Duodenal mucosa (tissue), 2 donors: ENCODE measurements around the gene NIT1.
"Not testable (repeated sequence)": the region's sequence is repeated elsewhere in the genome, so short reads cannot be mapped to it uniquely, and the experiment has no call there.

Experiments used
- H3K27ac ChIP-seq: one replicate; pipeline ENCODE4 v1.7.0; 2013; ENCODE audit warnings: low read depth, low read length
- H3K27me3 ChIP-seq, 2 donors: one replicate each; pipeline ENCODE4 v1.7.0; 2013; ENCODE audit warnings: low read length in 2 of 2, control low read depth in 1 of 2; ENCODE audit not compliant: insufficient read depth in 2 of 2, control insufficient read depth in 1 of 2
- H3K36me3 ChIP-seq, 2 donors: one replicate each; pipeline ENCODE4 v1.7.0; 2013; ENCODE audit warnings: low read length in 2 of 2, control low read depth in 1 of 2; ENCODE audit not compliant: insufficient read depth in 2 of 2, control insufficient read depth in 1 of 2
- H3K4me1 ChIP-seq, 2 donors: one replicate each; pipeline ENCODE4 v1.7.0; 2013; ENCODE audit warnings: low read length in 2 of 2, control low read depth in 1 of 2; ENCODE audit not compliant: insufficient read depth in 2 of 2, control insufficient read depth in 1 of 2
- H3K4me3 ChIP-seq, 2 donors: one replicate each; pipeline ENCODE4 v1.7.0; 2013; ENCODE audit warnings: low read length in 2 of 2, low read depth in 1 of 2
- H3K9ac ChIP-seq, 2 donors: one replicate each; pipeline ENCODE4 v1.7.0; 2013; ENCODE audit warnings: low read length in 2 of 2, low read depth in 1 of 2
- H3K9me3 ChIP-seq, 2 donors: one replicate each; pipeline ENCODE4 v1.7.0; 2013; ENCODE audit warnings: low read length in 2 of 2, control low read depth in 1 of 2; ENCODE audit not compliant: control insufficient read depth in 1 of 2

Gene NIT1

GRCh38 chr1:161113915-161114314, 4.0 kb upstream of the NIT1 start:
- peaks cover 15 to 47% of the 10 kb centered on the region in 2 donors for H3K4me1 ChIP-seq
- H3K4me3 ChIP-seq: no peak overlapping the region
- no peak overlapping the region for H3K27ac ChIP-seq

DNA sequence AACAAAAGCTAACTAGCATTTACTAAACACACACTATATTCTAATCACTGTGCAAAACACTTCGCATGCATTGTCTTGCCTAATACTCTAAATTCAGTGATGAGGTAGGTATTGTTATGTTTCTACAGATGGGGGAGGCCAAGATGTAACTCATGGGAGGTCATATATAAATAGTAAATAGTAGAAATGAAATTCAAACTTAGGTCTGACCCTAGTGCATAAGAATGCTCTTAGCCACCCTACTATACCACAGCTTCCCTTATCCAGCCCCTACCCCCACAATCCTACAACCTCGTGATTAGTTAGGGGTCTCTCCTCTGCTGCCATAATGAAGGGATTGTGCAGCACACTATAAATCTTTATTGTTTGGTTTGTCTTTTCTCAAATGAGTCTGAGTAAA, 3.3 kb upstream of the NIT1 start:
- Histone ChIP-seq H3K27ac (no peak overlapping the region), H3K4me3 (no peak overlapping the region), H3K36me3 (peaks cover 0 to 14% of the 10 kb centered on the region in 2 donors), H3K9me3 (no peaks in the 10 kb centered on the region), H3K4me1 (peaks cover 21 to 53% of the 10 kb centered on the region in 2 donors), H3K27me3 (no peaks in the 10 kb centered on the region), H3K9ac (no peak overlapping the region)

More at GRCh38 chr1:161113915-161114314, 4.0 kb upstream of the NIT1 start:
- H3K36me3 ChIP-seq: peaks cover 0 to 21% of the 10 kb centered on the region in 2 donors
- no peak overlapping the region for H3K9ac ChIP-seq
- H3K27me3 ChIP-seq: no peaks in the 10 kb centered on the region
- H3K9me3 ChIP-seq: no peaks in the 10 kb centered on the region

- peaks cover 28 to 60% of the 10 kb centered on the region in 2 donors for H3K4me1 ChIP-seq
Observed at GRCh38 chr1:161115132-161115711, 2.7 kb upstream of the NIT1 start.

DNA sequence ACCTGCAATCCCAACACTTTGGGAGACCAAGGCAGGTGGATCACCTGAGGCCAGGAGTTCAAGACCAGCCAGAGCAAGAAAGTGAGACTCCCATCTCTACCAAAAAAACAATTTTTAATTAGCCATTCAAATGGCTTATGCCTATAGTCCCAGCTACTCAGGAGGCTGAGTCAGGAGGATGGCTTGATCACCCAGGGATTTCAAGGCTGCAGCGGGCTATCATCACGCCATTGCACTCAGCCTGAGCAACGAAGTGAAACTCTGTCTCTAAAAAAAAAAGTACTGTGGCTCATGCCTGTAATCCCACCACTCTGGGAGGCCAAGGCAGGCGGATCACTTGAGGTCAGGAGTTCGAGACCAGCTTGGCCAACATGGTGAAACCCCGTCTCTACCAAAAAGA, 1.9 kb upstream of the NIT1 start:
- not testable (repeated sequence) for H3K27me3 ChIP-seq, H3K9me3 ChIP-seq, H3K9ac ChIP-seq, H3K4me3 ChIP-seq, H3K27ac ChIP-seq
- H3K36me3 ChIP-seq: peaks cover 9 to 19% of the 10 kb centered on the region in 2 donors
- H3K4me1 ChIP-seq: peaks cover 33 to 64% of the 10 kb centered on the region in 2 donors

More at GRCh38 chr1:161115132-161115711, 2.7 kb upstream of the NIT1 start:
- H3K9me3 ChIP-seq: no peaks in the 10 kb centered on the region
- no peak overlapping the region for H3K27ac ChIP-seq
- H3K27me3 ChIP-seq: no peaks in the 10 kb centered on the region
- H3K4me3 ChIP-seq: no peak overlapping the region
- H3K9ac ChIP-seq: no peak overlapping the region
- peaks cover 2 to 11% of the 10 kb centered on the region in 2 donors for H3K36me3 ChIP-seq

DNA sequence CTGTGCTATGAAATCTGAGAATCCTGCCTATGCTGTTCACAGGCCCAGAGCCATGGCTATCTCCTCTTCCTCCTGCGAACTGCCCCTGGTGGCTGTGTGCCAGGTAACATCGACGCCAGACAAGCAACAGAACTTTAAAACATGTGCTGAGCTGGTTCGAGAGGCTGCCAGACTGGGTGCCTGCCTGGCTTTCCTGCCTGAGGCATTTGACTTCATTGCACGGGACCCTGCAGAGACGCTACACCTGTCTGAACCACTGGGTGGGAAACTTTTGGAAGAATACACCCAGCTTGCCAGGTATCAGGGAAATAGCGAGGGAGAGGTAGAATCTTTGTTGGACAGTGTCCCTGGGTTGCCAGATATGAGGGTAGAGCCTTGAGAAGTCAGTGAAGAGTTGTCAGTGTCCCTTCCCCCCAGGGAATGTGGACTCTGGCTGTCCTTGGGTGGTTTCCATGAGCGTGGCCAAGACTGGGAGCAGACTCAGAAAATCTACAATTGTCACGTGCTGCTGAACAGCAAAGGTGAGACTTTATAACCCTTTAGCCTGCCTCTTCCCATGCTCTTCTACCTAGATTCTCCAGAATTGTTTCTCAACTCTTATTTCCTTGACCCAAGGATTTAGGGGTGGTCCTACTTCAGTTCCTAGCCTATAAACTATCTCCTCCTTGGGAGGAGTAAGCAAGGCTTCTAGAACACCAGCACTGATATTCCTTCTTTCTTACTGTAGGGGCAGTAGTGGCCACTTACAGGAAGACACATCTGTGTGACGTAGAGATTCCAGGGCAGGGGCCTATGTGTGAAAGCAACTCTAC, 1.4 kb downstream of the NIT1 start:
- Histone ChIP-seq H3K9me3 (no peaks in the 10 kb centered on the region), H3K4me1 (peaks cover 33 to 50% of the 10 kb centered on the region in 2 donors), H3K4me3 (peak overlapping the region; percentile 92 to 100), H3K9ac (peak overlapping the region; percentile 99), H3K27ac (peak overlapping the region; percentile 95), H3K27me3 (no peaks in the 10 kb centered on the region), H3K36me3 (peaks cover 37 to 47% of the 10 kb centered on the region in 2 donors)

GRCh38 chr1:161121042-161121650, 3.2 kb downstream of the NIT1 start:
- Histone ChIP-seq H3K27me3 (no peaks in the 10 kb centered on the region), H3K9ac (no peak overlapping the region), H3K4me1 (peaks cover 27 to 35% of the 10 kb centered on the region in 2 donors), H3K36me3 (peaks cover 42 to 58% of the 10 kb centered on the region in 2 donors), H3K27ac (no peak overlapping the region), H3K9me3 (no peaks in the 10 kb centered on the region), H3K4me3 (no peak overlapping the region)

- H3K27ac ChIP-seq: no peak overlapping the region
- H3K36me3 ChIP-seq: peaks cover 46 to 62% of the 10 kb centered on the region in 2 donors
- H3K9me3 ChIP-seq: no peaks in the 10 kb centered on the region
- no peaks in the 10 kb centered on the region for H3K27me3 ChIP-seq
- H3K4me1 ChIP-seq: peaks cover 22 to 28% of the 10 kb centered on the region in 2 donors
- H3K4me3 ChIP-seq: no peak overlapping the region
- H3K9ac ChIP-seq: no peak overlapping the region
Observed at GRCh38 chr1:161121834-161122233, 3.9 kb downstream of the NIT1 start.

DNA sequence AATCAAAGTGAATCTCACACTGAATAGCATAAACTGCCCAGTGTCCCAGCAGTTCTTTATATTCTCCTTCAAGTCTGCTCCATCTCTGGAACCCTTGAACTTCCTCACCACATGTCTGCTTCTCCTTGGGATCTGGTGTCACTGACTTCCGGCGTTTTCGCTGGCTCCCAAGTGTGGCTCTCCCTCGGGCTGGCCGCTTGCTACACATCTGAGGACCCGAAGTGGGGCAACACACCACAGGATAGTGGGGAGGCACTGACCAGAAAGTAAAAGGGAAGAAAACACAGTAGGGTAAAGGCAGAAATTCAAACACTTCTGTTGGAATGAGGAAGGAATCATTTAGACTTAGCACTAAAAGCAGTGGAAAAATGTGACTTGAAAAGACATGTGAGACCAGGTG, 5.1 kb downstream of the NIT1 start:
- H3K36me3 ChIP-seq: peaks cover 53 to 71% of the 10 kb centered on the region in 2 donors
- no peak overlapping the region for H3K27ac ChIP-seq
- H3K9me3 ChIP-seq: no peaks in the 10 kb centered on the region
- H3K4me3 ChIP-seq: no peak overlapping the region
- H3K4me1 ChIP-seq: peaks cover 22 to 31% of the 10 kb centered on the region in 2 donors
- no peaks in the 10 kb centered on the region for H3K27me3 ChIP-seq
- no peak overlapping the region for H3K9ac ChIP-seq

DNA sequence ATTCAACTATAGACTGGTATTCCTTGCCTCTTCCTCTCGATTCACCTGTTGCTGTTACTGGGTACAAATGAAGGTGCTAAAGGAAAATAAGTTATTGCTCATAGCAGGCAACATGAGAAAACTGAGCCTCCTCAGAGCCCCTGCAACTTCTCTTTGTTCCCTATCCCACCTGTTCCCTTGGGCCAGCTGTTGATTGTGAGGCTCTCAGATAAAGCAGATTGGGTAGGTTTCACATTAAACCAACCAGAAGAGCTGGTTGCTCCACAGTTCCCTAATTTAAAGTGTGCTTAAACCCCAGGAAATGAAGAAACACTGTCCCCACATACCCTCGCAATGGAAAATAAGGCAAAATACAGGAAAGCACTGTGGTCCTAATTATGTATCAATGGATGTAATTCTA, 9.7 kb downstream of the NIT1 start:
- no peaks in the 10 kb centered on the region for H3K9me3 ChIP-seq
- no peaks in the 10 kb centered on the region for H3K27me3 ChIP-seq
- peaks cover 34 to 63% of the 10 kb centered on the region in 2 donors for H3K36me3 ChIP-seq
- peak overlapping the region in 1 of 2 donors; percentile 25 for H3K9ac ChIP-seq
- H3K4me3 ChIP-seq: no peak overlapping the region
- H3K4me1 ChIP-seq: peaks cover 18 to 19% of the 10 kb centered on the region in 2 donors
- H3K27ac ChIP-seq: no peak overlapping the region
